ENCODE data around the gene SETD1B. TPM values are rescaled to one million over a fixed set of nuclear protein-coding genes. Genes with fewer than 3 reads are reported as not detected.

Gene SETD1B
- total RNA-seq, 1 experiment from 2014 or later: 40.4 TPM

- Histone ChIP-seq H2BK15ac (ENCODE audit: low read depth, low read length) (no peak overlapping the region), H4K8ac (replicated peaks; ENCODE audit: insufficient read length, low read depth, low read length) (no peak overlapping the region), H3K23me2 (ENCODE audit: insufficient read length, low read depth, low read length, poor library complexity, severe bottlenecking) (no peaks in the 10 kb centered on the region), H4K5ac (ENCODE audit: insufficient read length, low read depth, low read length) (no peak overlapping the region), H2BK120ac (ENCODE audit: low read depth, low read length, poor library complexity, severe bottlenecking) (no peak overlapping the region), H2BK5ac (ENCODE audit: insufficient read length, low read length) (no peak overlapping the region), H2BK12ac (ENCODE audit: insufficient read length, low read depth, low read length) (no peak overlapping the region), H3T11ph (ENCODE audit: low read length) (no peak overlapping the region), H3K79me2 (ENCODE audit: insufficient read depth, low read length) (no peaks in the 10 kb centered on the region), H3K4me2 (ENCODE audit: insufficient read depth, insufficient read length, low read length) (no peak overlapping the region), H3K4ac (ENCODE audit: low read depth, low read length) (no peak overlapping the region), H3K27me3 (ENCODE audit: insufficient read depth, low read length) (no peaks in the 10 kb centered on the region), H3K18ac (ENCODE audit: insufficient read length, low read depth, low read length) (no peak overlapping the region), H2AK5ac (ENCODE audit: insufficient read length, low read length) (no peak overlapping the region), H3K9ac (ENCODE audit: extremely low read depth, insufficient read length, low read length) (no peak overlapping the region), H3K56ac (ENCODE audit: insufficient read length, low read depth, low read length) (no peak overlapping the region), H3K9me3 (ENCODE audit: control insufficient read depth, low read depth, low read length) (no peaks in the 10 kb centered on the region), H3K23ac (ENCODE audit: insufficient read length, low read depth, low read length) (no peak overlapping the region), H3K27ac (ENCODE audit: insufficient read length, low read depth, low read length) (no peak overlapping the region), H4K20me1 (ENCODE audit: control insufficient read depth, insufficient read depth, insufficient read length) (no peaks in the 10 kb centered on the region), H3K4me1 (ENCODE audit: insufficient read depth, low read length) (peaks cover 4% of the 10 kb centered on the region; the same call in 1 of the 2 replicates), H4K91ac (ENCODE audit: insufficient read length, low read depth, low read length) (no peak overlapping the region), H3K14ac (ENCODE audit: insufficient read depth, low read length) (no peak overlapping the region), H2BK20ac (ENCODE audit: low read depth, low read length, poor library complexity, severe bottlenecking) (no peak overlapping the region), H3K79me1 (ENCODE audit: insufficient read depth, low read depth, low read length, poor library complexity, severe bottlenecking) (no peaks in the 10 kb centered on the region), H2AFZ (ENCODE audit: low read length) (no peak overlapping the region)
- Mint-ChIP-seq H3K4me1 (peaks cover 13 to 27% of the 10 kb centered on the region in 2 experiments), H3K27me3 (ENCODE audit: low read depth) (no peaks in the 10 kb centered on the region; the same call in 1 of the 2 replicates), H3K36me3 (ENCODE audit: insufficient read depth in 1 of 3, low read depth in 3 of 3) (no peaks in the 10 kb centered on the region), H3K4me3 (no peak overlapping the region), H3K9me3 (no peaks in the 10 kb centered on the region), H3K27ac (no peak overlapping the region)
- whole genome bisulfite sequencing (ENCODE audit: extremely low coverage, insufficient read length, low lambda C conversion rate): no CpG with 5 or more reads among the region's 11 CpGs
- TF ChIP-seq, protein P1, sequence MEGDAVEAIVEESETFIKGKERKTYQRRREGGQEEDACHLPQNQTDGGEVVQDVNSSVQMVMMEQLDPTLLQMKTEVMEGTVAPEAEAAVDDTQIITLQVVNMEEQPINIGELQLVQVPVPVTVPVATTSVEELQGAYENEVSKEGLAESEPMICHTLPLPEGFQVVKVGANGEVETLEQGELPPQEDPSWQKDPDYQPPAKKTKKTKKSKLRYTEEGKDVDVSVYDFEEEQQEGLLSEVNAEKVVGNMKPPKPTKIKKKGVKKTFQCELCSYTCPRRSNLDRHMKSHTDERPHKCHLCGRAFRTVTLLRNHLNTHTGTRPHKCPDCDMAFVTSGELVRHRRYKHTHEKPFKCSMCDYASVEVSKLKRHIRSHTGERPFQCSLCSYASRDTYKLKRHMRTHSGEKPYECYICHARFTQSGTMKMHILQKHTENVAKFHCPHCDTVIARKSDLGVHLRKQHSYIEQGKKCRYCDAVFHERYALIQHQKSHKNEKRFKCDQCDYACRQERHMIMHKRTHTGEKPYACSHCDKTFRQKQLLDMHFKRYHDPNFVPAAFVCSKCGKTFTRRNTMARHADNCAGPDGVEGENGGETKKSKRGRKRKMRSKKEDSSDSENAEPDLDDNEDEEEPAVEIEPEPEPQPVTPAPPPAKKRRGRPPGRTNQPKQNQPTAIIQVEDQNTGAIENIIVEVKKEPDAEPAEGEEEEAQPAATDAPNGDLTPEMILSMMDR (conservative IDR thresholded peaks at IDR 0.05): no peak
- no peak for DNase-seq
These were observed 57.9 kb downstream of the SETD1B start for GRCh38 chr12:121861636-121862254.

Data from H9 (cell line).